HG03139 (cell line): ENCODE results near the gene GPR146.
"Not testable (repeated sequence)": the region's sequence is repeated elsewhere in the genome, so short reads cannot be mapped to it uniquely, and the experiment has no call there.

Experiments used
- ATAC-seq: cut with Tn5 transposase; IDR thresholded peaks from one replicate; pipeline ENCODE4 v1.9.1; 2021; ENCODE audit not compliant: unreplicated experiment

GPR146 gene

DNA sequence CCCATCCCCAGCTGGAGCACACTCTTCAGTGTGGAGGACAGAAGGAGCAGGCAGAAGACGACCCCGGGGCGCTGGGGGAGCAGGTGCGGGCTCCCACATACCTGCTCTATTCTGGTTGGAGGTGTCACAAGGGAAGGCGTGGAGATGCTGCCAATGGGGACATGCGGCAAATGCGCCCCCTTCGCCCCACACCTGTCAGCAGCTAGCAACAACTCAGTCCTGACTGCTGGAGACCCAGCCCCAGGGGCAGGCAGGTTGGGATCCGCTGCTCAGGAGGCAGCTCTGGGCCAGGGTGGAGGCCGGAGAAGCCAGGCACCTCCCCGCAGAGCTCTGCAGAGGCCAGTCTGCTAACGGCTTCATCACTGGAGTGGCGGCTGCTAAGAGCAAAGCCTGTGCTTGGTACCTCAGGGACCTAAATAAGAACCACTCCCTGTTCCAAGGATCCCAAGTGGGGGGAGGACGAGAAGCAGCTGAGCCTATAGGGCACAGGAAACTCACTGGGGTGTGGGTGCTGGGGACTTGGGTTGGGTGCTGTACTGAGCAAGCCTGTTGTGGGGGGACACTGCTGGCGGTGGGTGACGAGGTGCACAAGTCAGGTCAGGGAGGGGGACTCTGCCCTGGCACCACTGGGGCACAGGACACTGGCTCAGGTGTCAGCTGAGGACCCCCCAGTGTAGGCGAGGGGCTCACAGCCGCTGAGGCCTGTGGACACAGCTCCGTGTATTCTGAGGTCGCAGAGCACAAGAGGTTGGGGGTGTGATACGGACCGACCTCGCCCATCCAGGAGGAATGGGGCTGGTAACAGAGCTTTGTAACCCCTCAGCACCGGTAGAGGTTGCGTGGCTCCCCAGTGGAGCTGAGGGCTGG is 19.2 kb upstream of the GPR146 start:
- ATAC-seq: no peak

GRCh38 chr7:1025743-1026581 is 18.4 kb upstream of the GPR146 start:
- no peak for ATAC-seq

GRCh38 chr7:1026721-1027161 is 17.6 kb upstream of the GPR146 start:
- ATAC-seq: no peak

GRCh38 chr7:1027242-1028043 is 16.9 kb upstream of the GPR146 start:
- no peak for ATAC-seq

- ATAC-seq: peak; percentile 40
Observed at GRCh38 chr7:1028044-1028770, 16.1 kb upstream of the GPR146 start.

DNA sequence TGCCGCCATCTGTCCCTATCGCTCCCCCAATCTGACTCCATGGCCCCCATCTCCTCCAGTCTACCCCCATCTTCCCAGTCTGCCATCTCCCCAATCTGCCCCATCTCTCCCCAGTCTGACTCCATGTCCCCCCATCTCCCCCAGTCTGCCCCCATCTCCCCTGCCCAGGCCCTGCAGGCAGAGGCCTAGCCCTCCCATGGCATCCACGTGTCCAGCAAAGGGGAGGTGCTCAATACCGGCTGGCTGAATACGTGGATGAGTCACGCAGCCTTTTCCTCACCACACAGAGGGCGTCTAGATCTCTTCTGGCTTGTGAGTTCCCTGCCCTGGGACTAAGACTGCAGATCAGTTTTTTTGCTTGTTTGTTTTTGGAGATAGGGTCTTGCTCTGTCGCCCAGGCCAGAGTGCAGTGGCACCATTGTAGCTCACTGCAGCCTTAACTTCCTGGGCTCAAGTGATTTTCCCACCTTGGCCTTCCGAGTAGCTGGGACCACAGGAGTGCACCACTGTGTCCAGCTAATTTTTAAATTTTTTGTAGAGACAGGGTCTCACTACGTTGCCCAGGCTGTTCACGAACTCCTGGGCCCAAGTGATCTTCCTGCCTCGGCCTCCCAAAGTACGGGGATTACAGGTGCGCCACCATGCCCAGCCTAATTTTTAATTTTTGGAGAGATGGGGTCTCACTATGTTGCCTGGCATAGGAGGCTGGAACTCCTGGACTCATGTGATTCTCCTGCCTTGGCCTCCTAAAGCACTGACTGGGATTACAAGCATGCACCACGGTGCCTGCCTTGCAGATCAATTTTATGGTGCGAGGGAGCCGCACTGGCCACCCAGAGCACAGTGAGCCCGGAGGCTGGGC is 15.3 kb upstream of the GPR146 start:
- ATAC-seq: no peak

DNA sequence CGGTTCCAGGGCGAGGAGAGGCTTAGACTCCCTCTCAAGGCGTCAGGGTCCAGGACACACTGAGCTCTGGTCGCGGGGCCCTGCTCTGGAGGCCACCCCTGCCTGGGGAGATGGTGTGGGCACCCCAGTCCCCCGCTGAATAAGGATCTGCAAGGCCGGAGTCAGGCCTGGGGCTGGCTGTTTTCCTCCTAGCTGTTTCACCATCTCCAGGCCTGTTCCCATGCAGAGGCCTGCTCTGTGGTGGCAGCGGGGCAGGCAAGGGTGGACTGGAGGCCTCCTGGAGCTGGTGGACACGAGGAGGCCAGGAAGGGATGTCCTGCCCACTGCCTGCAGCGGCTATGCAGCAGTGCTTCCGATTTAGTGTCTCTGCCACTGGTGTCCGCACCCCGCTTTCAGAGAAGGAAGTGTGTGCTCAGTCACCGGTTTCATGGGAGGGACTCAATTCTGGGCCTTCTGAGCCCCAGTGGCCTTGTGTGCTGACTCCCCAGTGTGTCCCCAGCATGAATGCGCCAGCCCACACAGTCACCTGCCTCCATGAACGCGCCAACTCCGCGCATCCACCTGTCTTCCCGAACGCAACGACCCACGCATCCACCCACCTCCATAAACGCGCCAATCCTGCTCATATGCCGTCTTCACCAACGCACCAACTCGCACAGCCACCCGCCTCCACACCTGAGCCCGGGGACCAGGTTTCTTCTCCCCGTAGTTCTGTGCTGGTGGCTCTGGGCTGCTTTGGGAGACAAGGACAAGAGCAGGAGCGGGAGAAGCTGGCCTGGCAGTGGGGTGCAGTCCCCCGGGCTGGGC is 14.5 kb upstream of the GPR146 start:
- no peak for ATAC-seq

DNA sequence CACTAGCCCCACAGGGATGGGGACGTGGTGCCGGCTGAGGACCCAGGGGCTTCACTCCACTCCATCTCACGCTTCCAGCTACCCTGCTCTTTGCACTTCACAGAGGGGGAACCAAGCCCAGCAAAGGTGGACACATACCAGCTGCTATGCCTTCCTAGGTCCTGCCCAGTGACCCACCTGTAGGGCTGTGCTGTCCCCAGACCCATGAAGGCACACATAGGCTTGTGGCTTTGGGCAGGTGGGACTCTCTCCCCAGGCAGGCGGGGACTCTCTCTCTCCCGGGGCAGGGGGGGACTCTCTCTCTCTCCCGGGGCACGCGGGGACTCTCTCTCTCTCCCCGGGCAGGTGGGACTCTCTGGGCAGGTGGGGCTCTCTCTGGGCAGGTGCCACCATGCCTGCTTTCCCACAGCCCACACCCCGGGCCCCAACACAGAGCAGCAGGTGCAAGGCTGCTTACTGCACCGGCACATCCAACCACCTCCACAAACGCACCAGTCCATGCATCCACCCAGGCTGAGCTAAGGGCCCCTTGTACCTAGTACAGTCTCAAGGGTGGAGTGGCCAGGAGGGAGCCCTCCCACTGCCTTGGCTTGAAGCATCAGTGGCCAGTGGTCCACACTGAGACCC is 13.8 kb upstream of the GPR146 start:
- no peak for ATAC-seq

DNA sequence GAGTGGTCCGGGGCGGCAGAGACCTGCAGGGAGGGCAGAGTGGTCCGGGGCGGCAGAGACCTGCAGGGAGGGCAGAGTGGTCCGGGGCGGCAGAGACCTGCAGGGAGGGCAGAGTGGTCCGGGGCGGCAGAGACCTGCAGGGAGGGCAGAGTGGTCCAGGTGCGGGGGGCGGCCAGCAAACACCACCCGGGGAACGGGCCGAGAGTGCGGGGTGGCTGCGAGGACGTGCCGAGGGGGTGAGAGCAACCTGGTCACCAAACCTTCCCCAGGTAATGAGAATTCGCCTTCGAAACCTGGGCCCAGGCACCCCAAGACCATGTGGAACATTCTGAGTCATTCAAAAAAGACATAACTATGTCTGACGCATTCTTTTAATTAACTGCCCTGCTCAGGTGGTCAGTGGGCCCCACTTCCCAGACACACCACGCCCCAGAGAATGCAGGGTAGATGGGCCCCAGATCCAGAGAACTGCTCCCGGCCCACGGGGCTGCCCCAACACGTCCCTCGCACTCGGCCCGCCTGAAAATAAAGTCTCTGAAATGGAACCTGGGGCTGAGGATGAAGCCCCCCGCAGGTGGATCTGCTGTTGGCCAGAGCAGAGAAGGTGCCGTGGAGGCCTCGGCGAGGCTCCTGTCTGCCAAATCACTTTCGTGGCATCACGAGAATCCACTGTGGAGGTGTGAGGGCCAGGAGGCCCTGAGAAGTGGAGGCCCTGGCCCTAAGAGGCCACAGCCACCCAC is 12.5 kb upstream of the GPR146 start:
- no peak for ATAC-seq

DNA sequence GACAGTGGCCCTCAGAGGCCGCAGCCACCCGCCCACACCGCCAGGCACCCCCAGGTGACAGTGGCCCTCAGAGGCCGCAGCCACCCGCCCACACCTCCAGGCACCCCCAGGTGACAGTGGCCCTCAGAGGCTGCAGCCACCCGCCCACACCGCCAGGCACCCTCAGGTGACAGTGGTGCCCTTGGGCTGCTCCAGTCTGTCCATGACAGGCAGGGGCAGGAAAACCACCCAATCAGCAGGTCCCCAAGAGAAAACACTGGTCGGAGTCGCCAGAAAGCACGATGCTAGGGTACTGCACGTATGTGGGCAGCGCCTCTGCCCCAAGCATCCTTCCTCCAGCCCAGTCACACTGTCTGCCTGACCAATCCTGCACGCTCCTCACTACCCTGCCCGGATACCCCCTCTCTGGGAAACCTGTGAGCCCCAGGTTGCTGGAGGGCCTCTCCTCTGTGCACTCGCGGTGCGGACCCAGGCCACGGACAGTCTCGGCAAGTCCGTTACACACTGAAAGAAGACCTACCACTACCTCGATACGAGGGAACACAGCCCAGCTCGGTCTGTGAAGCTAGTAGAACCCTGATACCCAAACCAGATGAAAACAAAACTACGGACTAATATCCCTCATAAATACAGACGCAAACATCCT is 11.7 kb upstream of the GPR146 start:
- no peak for ATAC-seq

GRCh38 chr7:1033546-1034145 is 10.7 kb upstream of the GPR146 start:
- no peak for ATAC-seq

GRCh38 chr7:1034769-1035168 is 9.6 kb upstream of the GPR146 start:
- not testable (repeated sequence) for ATAC-seq

DNA sequence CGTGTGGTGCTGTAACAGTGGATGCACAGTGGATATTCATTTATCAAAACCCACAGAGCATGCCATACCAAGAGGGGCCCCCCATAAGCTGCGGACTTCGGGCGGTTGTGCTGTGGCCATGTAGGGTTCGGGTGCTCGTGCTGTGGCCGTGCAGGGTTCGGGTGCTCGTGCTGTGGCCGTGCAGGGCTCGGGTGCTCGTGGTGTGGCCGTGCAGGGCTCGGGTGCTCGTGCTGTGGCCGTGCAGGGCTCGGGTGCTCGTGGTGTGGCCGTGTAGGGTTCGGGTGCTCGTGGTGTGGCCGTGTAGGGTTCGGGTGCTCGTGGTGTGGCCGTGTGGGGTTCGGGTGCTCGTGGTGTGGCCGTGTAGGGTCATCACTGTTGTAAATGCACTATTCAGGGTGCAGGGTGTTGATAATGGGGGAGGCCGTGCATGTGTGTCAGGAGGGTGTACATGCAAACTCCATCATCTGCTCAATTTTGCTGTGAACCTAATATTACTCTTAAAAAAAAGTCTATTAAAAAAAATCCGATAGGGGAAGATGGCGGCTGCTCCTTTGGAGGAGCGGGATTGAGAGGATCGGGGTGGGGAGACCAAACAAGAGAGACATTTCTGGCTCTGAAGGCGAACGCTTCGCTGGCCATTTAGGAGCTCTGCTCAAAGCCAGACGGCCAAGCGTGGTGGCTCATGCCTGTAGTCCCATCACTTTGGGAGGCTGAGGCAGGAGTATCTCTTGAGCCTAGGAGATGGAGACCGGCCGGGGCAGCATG is 8.0 kb upstream of the GPR146 start:
- not testable (repeated sequence) for ATAC-seq

- not testable (repeated sequence) for ATAC-seq
Observed at GRCh38 chr7:1040233-1040632, 4.1 kb upstream of the GPR146 start.

GRCh38 chr7:1040790-1041189 is 3.6 kb upstream of the GPR146 start:
- no peak for ATAC-seq
